KOPT-K1 (cell line): ENCODE measurements around the gene C1QA.

Source experiments
- H3K27ac ChIP-seq: fragments of 200-600 bp; sonication (generic); 2 replicates; pipeline ENCODE4 v1.5.1; 2016; ENCODE audit warnings: antibody characterized with exemption, mild to moderate bottlenecking, low read depth, low read length; ENCODE audit not compliant: poor library complexity, severe bottlenecking
- H3K36me3 ChIP-seq: fragments of 200-600 bp; sonication (generic); 2 replicates; pipeline ENCODE4 v1.5.1; 2017; ENCODE audit warnings: antibody characterized with exemption, mild to moderate bottlenecking, low read length, moderate library complexity; ENCODE audit not compliant: insufficient read depth
- H3K9me3 ChIP-seq: fragments of 200-600 bp; sonication (generic); 2 replicates; pipeline ENCODE4 v1.5.1; 2017; ENCODE audit warnings: antibody characterized with exemption, low read length, mild to moderate bottlenecking; ENCODE audit not compliant: insufficient read depth, poor library complexity, severe bottlenecking

C1QA gene

GRCh38 chr1:22643381-22643780, 7.0 kb downstream of the C1QA start, which contains the start of gene C1QC:
Gene C1QC (plus strand): TSS chr1:22643633. CDS start chr1:22644024, 391 bp downstream.
- no peaks in the 10 kb centered on the region for H3K9me3 ChIP-seq
- no peaks in the 10 kb centered on the region for H3K36me3 ChIP-seq
- no peak within 1 kb of the TSS for H3K27ac ChIP-seq

DNA sequence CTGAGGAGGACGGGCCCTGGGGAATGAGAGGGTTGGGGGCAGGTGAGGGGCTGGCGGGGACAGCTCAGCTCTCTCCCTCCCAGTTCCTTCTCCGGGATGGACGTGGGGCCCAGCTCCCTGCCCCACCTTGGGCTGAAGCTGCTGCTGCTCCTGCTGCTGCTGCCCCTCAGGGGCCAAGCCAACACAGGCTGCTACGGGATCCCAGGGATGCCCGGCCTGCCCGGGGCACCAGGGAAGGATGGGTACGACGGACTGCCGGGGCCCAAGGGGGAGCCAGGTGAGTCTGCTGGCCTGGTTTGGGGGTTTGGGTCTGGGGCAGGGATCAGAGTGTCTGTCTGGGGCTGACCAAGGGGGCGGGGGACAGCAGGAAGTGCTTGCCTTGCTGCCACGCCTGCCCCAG, 7.5 kb downstream of the C1QA start:
- H3K9me3 ChIP-seq, result no peaks in the 10 kb centered on the region
- no peaks in the 10 kb centered on the region for H3K36me3 ChIP-seq
- H3K27ac ChIP-seq, result no peak overlapping the region

DNA sequence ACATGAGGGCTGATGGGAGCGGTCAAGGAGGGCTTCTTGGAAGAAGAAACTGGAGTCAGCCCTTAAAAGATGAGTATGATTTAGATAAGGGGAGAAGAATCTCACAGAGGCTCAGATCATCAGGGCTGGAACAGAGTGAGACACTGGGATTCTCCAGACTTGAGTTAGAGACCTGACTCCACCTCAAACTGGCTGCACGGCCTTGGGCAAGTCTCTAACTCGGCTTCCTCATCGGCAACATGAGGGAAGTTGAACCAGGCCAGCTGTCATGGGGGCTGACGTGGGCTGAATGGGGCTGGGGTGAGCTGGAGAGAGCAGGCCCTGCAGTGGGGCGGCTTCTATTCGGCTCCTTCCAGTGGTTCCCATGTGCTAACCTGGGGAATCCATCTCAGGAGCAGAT, 9.5 kb downstream of the C1QA start:
- H3K36me3 ChIP-seq, result no peaks in the 10 kb centered on the region
- no peaks in the 10 kb centered on the region for H3K9me3 ChIP-seq
- no peak overlapping the region for H3K27ac ChIP-seq

DNA sequence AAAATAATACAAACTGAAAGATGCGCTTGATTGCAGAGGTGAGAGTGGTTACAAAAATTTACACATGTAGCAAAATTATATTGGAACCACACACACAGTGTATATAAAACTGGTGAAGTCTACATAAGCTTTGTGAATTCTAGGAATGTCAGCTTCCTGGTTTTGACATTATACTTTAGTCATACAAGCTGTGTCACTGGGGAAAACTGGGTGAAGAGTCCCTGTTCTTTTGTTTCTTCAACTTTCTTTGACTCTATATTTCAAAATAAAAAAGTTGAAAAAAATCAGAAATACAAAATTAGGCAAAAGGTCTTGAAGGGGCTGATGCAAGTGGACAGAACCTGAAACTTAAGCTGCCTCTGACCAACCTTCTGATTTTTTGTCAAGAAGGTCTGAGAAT, 10.0 kb downstream of the C1QA start:
- no peak overlapping the region for H3K27ac ChIP-seq
- H3K36me3 ChIP-seq, result no peaks in the 10 kb centered on the region
- H3K9me3 ChIP-seq, result no peaks in the 10 kb centered on the region

- Histone ChIP-seq H3K36me3 (no peaks in the 10 kb centered on the region), H3K9me3 (no peaks in the 10 kb centered on the region), H3K27ac (no peak overlapping the region)
These were observed 13.8 kb downstream of the C1QA start for GRCh38 chr1:22650089-22650693.

GRCh38 chr1:22651941-22652856, 15.8 kb downstream of the C1QA start:
- no peak overlapping the region for H3K27ac ChIP-seq
- no peaks in the 10 kb centered on the region for H3K36me3 ChIP-seq
- no peaks in the 10 kb centered on the region for H3K9me3 ChIP-seq

- Histone ChIP-seq H3K9me3 (no peaks in the 10 kb centered on the region), H3K36me3 (no peaks in the 10 kb centered on the region), H3K27ac (no peak within 1 kb of the TSS)
These were observed 16.5 kb downstream of the C1QA start, which contains the start of gene C1QB for GRCh38 chr1:22652881-22653316. Gene C1QB (plus strand): TSS chr1:22653236. CDS start chr1:22659463, 6,227 bp downstream.

DNA sequence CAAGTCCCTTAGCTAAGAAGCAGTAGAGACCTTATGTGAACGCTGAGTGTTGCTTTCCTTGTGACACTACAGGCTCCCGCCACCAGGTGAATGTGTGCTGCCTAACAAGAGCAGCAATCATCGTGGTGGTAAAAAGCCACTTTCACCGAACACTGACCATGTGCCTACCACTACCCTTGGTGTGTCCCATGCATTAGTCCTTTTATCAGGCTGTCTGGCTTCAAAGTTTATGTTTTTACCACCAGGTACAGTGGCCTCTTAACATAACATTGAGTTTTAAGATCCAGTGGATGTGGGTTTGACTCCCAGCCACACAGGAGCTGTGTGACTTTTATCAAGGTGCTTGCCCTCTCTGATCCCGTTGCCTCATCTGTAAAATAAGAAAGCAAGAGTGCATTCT, 18.3 kb downstream of the C1QA start:
- Histone ChIP-seq H3K27ac (no peak overlapping the region), H3K9me3 (no peaks in the 10 kb centered on the region), H3K36me3 (no peaks in the 10 kb centered on the region)

- H3K9me3 ChIP-seq, result no peaks in the 10 kb centered on the region
- no peak overlapping the region for H3K27ac ChIP-seq
- H3K36me3 ChIP-seq, result no peaks in the 10 kb centered on the region
These were observed 22.1 kb downstream of the C1QA start for GRCh38 chr1:22658385-22659163.

DNA sequence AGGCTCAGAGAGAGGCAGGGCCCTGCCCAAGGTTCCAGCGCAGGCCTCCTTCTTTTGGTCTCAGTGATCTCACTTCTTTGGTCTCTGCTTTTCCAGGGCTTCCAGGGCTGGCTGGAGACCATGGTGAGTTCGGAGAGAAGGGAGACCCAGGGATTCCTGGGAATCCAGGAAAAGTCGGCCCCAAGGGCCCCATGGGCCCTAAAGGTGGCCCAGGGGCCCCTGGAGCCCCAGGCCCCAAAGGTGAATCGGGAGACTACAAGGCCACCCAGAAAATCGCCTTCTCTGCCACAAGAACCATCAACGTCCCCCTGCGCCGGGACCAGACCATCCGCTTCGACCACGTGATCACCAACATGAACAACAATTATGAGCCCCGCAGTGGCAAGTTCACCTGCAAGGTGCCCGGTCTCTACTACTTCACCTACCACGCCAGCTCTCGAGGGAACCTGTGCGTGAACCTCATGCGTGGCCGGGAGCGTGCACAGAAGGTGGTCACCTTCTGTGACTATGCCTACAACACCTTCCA, 24.4 kb downstream of the C1QA start:
- Histone ChIP-seq H3K27ac (no peak overlapping the region), H3K36me3 (no peaks in the 10 kb centered on the region), H3K9me3 (no peaks in the 10 kb centered on the region)

- Histone ChIP-seq H3K36me3 (no peaks in the 10 kb centered on the region), H3K9me3 (no peaks in the 10 kb centered on the region)
These were observed 25.5 kb downstream of the C1QA start for GRCh38 chr1:22661880-22662279.

DNA sequence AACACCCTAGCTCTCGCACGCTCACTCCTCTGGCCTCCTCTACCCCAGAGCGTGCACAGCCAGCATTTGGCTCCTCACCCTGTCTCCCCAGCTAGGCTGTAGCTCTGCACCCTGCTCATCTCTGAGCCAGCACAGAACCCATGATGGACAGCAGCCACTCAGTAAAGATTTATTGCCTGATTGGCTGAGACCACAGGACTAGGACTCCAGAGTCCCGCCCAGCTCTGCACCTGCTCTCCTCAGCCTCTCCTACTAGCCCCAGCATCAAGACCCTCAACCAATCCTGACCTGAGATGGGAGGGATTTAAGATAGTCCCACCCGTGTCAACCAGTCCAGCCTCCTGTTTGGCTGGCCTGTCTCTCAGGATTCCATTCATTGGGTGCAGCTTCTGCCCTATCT, 25.9 kb downstream of the C1QA start:
- Histone ChIP-seq H3K27ac (no peak overlapping the region), H3K36me3 (no peaks in the 10 kb centered on the region), H3K9me3 (no peaks in the 10 kb centered on the region)

More at GRCh38 chr1:22661880-22662279, 25.5 kb downstream of the C1QA start:
- no peak overlapping the region for H3K27ac ChIP-seq

GRCh38 chr1:22662986-22663408, 26.6 kb downstream of the C1QA start:
- Histone ChIP-seq H3K36me3 (no peaks in the 10 kb centered on the region), H3K27ac (no peak overlapping the region), H3K9me3 (no peaks in the 10 kb centered on the region)

DNA sequence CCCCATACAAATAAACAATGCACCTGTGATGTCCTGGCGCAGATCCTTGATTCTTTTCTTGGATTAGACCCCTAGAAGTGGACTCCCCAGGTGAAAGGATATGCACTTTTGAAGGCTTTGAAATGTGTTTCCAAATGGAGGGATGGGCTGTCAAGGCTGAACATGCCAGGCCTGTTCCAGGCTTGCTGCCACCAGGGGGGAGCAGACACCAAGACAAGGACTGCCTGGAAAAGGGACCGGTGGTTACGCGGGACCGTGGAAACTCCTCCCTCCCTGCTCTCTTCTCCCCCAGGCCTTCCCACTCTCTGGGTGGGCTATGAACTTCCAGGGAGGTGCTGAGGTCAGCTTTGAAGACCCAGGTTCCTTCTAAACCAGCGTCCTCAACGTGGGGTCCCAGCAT, 29.3 kb downstream of the C1QA start:
- Histone ChIP-seq H3K9me3 (no peaks in the 10 kb centered on the region), H3K36me3 (no peaks in the 10 kb centered on the region), H3K27ac (no peak overlapping the region)

- H3K27ac ChIP-seq, result no peak overlapping the region
- no peaks in the 10 kb centered on the region for H3K9me3 ChIP-seq
- H3K36me3 ChIP-seq, result no peaks in the 10 kb centered on the region
These were observed 30.0 kb downstream of the C1QA start for GRCh38 chr1:22666412-22666811.
